Liver (tissue), 9 donors: ENCODE measurements around the gene RDM1. TPM values are rescaled to one million over a fixed set of nuclear protein-coding genes. Genes with fewer than 3 reads are reported as not detected.

Experiments
- DNase-seq: peaks from one replicate; pipeline ENCODE4 v3.0.0-alpha.2; 2017; ENCODE audit warnings: low spot score
- H3K27ac ChIP-seq, 2 donors: one replicate each; pipeline ENCODE4 v1.7.0; 2013; ENCODE audit warnings: inconsistent platforms in 2 of 2, low read length in 2 of 2, control low read depth in 1 of 2, low read depth in 1 of 2, mild to moderate bottlenecking in 1 of 2
- H3K27me3 ChIP-seq, 4 donors: one replicate each; pipeline versions ENCODE4 v1.6.1 to v1.7.0; 2013; ENCODE audit warnings: low read length in 3 of 4, inconsistent platforms in 1 of 4, mild to moderate bottlenecking in 1 of 4, moderate library complexity in 1 of 4; ENCODE audit not compliant: control insufficient read depth in 4 of 4, insufficient read depth in 4 of 4
- H3K36me3 ChIP-seq, 4 donors: one replicate each; pipeline versions ENCODE4 v1.6.1 to v1.7.0; 2013; ENCODE audit warnings: low read length in 3 of 4, mild to moderate bottlenecking in 3 of 4, low read depth in 1 of 4, moderate library complexity in 1 of 4; ENCODE audit not compliant: control insufficient read depth in 4 of 4, insufficient read depth in 3 of 4
- H3K4me1 ChIP-seq, 4 donors: one replicate each; pipeline versions ENCODE4 v1.6.1 to v1.7.0; 2013; ENCODE audit warnings: low read length in 3 of 4, mild to moderate bottlenecking in 3 of 4, moderate library complexity in 1 of 4; ENCODE audit not compliant: control insufficient read depth in 4 of 4, insufficient read depth in 4 of 4
- H3K4me3 ChIP-seq, 3 donors: one replicate each; pipeline versions ENCODE4 v1.6.1 to v1.7.0; 2013; ENCODE audit warnings: low read length in 3 of 3, control low read depth in 1 of 3, low read depth in 1 of 3, mild to moderate bottlenecking in 1 of 3
- H3K9ac ChIP-seq, 2 donors: one replicate each; pipeline ENCODE4 v1.7.0; 2013; ENCODE audit warnings: low read length in 2 of 2, mild to moderate bottlenecking in 2 of 2, moderate library complexity in 2 of 2, control low read depth in 1 of 2, low read depth in 1 of 2
- H3K9me3 ChIP-seq, 4 donors: one replicate each; pipeline versions ENCODE4 v1.6.1 to v1.7.0; 2013; ENCODE audit warnings: low read length in 3 of 4; ENCODE audit not compliant: control insufficient read depth in 4 of 4
- CTCF ChIP-seq: fragments of 150-350 bp; IDR thresholded peaks from 2 replicates; pipeline ENCODE4 v1.5.1; 2017; ENCODE audit warnings: improper control_type of control experiment, low read depth, low read length; ENCODE audit not compliant: missing input control
- EGR1 ChIP-seq, 2 donors: IDR thresholded peaks; 2 replicates each; pipeline ENCODE4 v1.6.1; 2016 to 2018; ENCODE audit warnings: antibody characterized with exemption in 2 of 2, low read depth in 2 of 2
- FOXA2 ChIP-seq: IDR thresholded peaks from 2 replicates; pipeline ENCODE4 v1.6.1; 2016; ENCODE audit warnings: antibody characterized with exemption
- GABPA ChIP-seq, 2 donors: IDR thresholded peaks in 1 of 2; conservative IDR thresholded peaks in 1 of 2; 2 replicates each; pipeline ENCODE4 v1.6.1; 2016; ENCODE audit warnings: antibody characterized with exemption in 2 of 2, mild to moderate bottlenecking in 1 of 2, moderate library complexity in 1 of 2
- HNF4A ChIP-seq, 2 donors: conservative IDR thresholded peaks; 2 replicates each; pipeline ENCODE4 v1.6.1; 2016; ENCODE audit warnings: antibody characterized with exemption in 2 of 2, mild to moderate bottlenecking in 2 of 2
- HNF4G ChIP-seq: IDR thresholded peaks from 2 replicates; pipeline ENCODE4 v1.6.1; 2016; ENCODE audit warnings: antibody characterized with exemption
- JUND ChIP-seq, 2 donors: IDR thresholded peaks; 2 replicates each; pipeline ENCODE4 v1.6.1; 2016; ENCODE audit warnings: antibody characterized with exemption in 2 of 2
- NR2F2 ChIP-seq: IDR thresholded peaks from 2 replicates; pipeline ENCODE4 v1.6.1; 2016; ENCODE audit warnings: antibody characterized with exemption
- RAD21 ChIP-seq, 2 donors: IDR thresholded peaks; 2 replicates each; pipeline ENCODE4 v1.6.1; 2016; ENCODE audit warnings: antibody characterized with exemption in 2 of 2, mild to moderate bottlenecking in 2 of 2
- RXRA ChIP-seq, 2 donors: IDR thresholded peaks; 2 replicates each; pipeline ENCODE4 v1.6.1; 2017 to 2018; ENCODE audit warnings: antibody characterized with exemption in 2 of 2, mild to moderate bottlenecking in 1 of 2
- TAF1 ChIP-seq: conservative IDR thresholded peaks from 2 replicates; pipeline ENCODE4 v1.6.1; 2016; ENCODE audit warnings: antibody characterized with exemption, mild to moderate bottlenecking
- WGBS: extraction: QIAGEN DNeasy Blood & Tissue Kit; methylation state at CpG from one replicate; pipeline ENCODE4 v1.1.7; 2013; 5-methylcytosine and 5-hydroxymethylcytosine counted together
- polyA plus RNA-seq, 2 donors: library from polyadenylated mRNA; stranded (reverse) in 1 of 2; unstranded in 1 of 2; fragments of 200-250 nt in 1 of 2; fragments of >200 nt in 1 of 2; fragmentation: Nextera tagmentation in 1 of 2; extraction: Ambion mirVana in 1 of 2; gene quantifications; one replicate each; pipeline versions ENCODE4 v1.2.1 to v1.2.3, GENCODE V29; 2013 to 2015
- total RNA-seq, 2 donors: library from RNA; depleted of rRNA; stranded (reverse); fragments of >200 nt; gene quantifications; one replicate each; pipeline ENCODE4 v1.2.3, GENCODE V29; 2014
- TF ChIP-seq, protein P1 (sequence below): IDR thresholded peaks from 2 replicates; pipeline ENCODE4 v1.6.1; 2016; ENCODE audit warnings: antibody characterized with exemption
- TF ChIP-seq, protein P2 (sequence below): IDR thresholded peaks from 2 replicates; pipeline ENCODE4 v1.6.1; 2016; ENCODE audit warnings: antibody characterized with exemption, mild to moderate bottlenecking
- TF ChIP-seq, protein P3 (sequence below): IDR thresholded peaks from 2 replicates; pipeline ENCODE4 v1.6.1; 2016; ENCODE audit warnings: antibody characterized with exemption
- donor health status: healthy.
- donor health status: healthy.
- donor health status: healthy.
- donor health status: healthy.
- donor health status: healthy.

RDM1 gene
- total and polyA plus RNA-seq, 4 donors, result 0.29 to 1.9 (median 0.42) TPM; not detected in 1

DNA sequence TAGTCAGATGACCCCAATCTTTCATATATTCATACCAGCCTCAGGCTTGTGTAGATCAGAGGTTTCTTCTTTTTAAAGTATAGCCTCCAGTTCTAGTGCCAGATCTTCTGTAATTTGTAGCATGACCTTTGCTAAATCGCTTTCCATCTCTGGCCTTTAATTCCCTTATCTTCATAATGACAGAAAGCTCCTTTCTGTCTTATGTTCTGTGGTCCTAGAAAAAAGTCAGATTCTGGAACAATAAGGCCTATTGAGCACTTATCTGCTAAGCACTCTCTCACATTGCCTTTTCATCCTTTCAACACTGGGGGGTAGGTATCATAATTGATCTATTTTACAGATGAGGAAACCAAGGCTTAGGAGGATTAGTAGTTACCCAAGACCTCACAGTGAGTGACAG is 41.5 kb upstream of the RDM1 start:
- Histone ChIP-seq H3K9ac (no peak overlapping the region), H3K27ac (peak overlapping the region; percentile 87 to 91)
- WGBS, result 88% methylated on average over 1 of the region's 1 CpG

DNA sequence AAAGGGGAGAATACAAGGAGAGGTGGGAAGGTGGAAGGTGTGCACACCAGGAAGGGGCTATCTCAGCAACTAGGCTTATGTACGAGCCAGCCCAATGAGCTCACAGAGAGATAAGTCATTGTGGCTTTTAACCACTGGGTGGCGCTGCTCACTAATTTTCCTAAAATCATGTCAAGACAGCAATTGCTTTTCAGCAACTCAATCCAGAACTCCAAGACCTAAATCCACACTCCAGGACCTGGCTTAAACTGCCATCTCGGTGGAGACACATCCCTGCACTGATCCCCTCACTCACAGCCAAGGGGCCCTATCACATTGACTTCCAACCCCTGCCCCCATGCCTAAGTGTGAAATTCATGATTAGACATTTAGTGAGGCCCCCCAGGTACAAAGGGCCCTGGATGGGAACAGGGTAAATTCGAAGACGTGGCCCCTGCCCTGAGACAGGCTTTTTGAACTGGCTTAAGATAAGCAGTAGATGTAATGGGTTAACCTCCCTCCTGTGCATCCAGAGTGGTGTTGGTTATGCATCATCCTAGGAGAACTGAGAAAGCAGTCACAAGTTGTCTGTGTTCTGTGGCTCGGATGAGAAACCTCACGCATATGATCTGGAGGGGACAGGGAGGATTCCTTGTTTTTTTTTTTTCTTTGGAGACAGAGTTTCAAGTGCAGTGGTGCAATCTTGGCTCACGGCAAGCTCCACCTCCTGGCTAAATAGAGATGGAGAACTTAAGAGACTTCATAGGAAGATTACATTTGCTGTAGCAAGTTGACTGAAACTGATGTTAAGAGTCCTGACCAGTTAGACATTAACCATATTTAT is 39.2 kb upstream of the RDM1 start:
- Histone ChIP-seq H3K4me3 (no peak overlapping the region), H3K27ac (peak overlapping the region; percentile 44 to 52), H3K27me3 (no peaks in the 10 kb centered on the region), H3K9me3 (no peaks in the 10 kb centered on the region), H3K36me3 (no peaks in the 10 kb centered on the region), H3K4me1 (peaks cover 6 to 50% (median 44%) of the 10 kb centered on the region in 4 donors), H3K9ac (no peak overlapping the region)
- DNase-seq, result peak; percentile 79
- WGBS, result 20% methylated on average over 8 of the region's 8 CpGs
- TF ChIP-seq CTCF (peak; percentile 95), HNF4A (conservative IDR thresholded peaks at IDR 0.05) (peak in 1 of 2 donors; percentile 21), TAF1 (no peak), HNF4G (no peak), RAD21 (IDR thresholded peaks at IDR 0.05) (peak; percentile 94 to 97), FOXA2 (no peak), RXRA (IDR thresholded peaks at IDR 0.05) (peak in 1 of 2 donors; percentile 21), GABPA (IDR thresholded peaks at IDR 0.05 in 1 of 2, conservative IDR thresholded peaks at IDR 0.05 in 1 of 2) (no peak)
- TF ChIP-seq, protein P1, sequence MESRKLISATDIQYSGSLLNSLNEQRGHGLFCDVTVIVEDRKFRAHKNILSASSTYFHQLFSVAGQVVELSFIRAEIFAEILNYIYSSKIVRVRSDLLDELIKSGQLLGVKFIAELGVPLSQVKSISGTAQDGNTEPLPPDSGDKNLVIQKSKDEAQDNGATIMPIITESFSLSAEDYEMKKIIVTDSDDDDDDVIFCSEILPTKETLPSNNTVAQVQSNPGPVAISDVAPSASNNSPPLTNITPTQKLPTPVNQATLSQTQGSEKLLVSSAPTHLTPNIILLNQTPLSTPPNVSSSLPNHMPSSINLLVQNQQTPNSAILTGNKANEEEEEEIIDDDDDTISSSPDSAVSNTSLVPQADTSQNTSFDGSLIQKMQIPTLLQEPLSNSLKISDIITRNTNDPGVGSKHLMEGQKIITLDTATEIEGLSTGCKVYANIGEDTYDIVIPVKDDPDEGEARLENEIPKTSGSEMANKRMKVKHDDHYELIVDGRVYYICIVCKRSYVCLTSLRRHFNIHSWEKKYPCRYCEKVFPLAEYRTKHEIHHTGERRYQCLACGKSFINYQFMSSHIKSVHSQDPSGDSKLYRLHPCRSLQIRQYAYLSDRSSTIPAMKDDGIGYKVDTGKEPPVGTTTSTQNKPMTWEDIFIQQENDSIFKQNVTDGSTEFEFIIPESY, result no peak

More for the DNA sequence above, 41.5 kb upstream of the RDM1 start:
- TF ChIP-seq HNF4G (no peak), FOXA2 (no peak), EGR1 (IDR thresholded peaks at IDR 0.05; ENCODE audit: low read depth in 2 of 2) (no peak), RAD21 (IDR thresholded peaks at IDR 0.05) (no peak), CTCF (no peak), JUND (IDR thresholded peaks at IDR 0.05) (no peak), NR2F2 (no peak)
- TF ChIP-seq, protein P2, sequence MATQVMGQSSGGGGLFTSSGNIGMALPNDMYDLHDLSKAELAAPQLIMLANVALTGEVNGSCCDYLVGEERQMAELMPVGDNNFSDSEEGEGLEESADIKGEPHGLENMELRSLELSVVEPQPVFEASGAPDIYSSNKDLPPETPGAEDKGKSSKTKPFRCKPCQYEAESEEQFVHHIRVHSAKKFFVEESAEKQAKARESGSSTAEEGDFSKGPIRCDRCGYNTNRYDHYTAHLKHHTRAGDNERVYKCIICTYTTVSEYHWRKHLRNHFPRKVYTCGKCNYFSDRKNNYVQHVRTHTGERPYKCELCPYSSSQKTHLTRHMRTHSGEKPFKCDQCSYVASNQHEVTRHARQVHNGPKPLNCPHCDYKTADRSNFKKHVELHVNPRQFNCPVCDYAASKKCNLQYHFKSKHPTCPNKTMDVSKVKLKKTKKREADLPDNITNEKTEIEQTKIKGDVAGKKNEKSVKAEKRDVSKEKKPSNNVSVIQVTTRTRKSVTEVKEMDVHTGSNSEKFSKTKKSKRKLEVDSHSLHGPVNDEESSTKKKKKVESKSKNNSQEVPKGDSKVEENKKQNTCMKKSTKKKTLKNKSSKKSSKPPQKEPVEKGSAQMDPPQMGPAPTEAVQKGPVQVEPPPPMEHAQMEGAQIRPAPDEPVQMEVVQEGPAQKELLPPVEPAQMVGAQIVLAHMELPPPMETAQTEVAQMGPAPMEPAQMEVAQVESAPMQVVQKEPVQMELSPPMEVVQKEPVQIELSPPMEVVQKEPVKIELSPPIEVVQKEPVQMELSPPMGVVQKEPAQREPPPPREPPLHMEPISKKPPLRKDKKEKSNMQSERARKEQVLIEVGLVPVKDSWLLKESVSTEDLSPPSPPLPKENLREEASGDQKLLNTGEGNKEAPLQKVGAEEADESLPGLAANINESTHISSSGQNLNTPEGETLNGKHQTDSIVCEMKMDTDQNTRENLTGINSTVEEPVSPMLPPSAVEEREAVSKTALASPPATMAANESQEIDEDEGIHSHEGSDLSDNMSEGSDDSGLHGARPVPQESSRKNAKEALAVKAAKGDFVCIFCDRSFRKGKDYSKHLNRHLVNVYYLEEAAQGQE, result no peak
- TF ChIP-seq, protein P3, sequence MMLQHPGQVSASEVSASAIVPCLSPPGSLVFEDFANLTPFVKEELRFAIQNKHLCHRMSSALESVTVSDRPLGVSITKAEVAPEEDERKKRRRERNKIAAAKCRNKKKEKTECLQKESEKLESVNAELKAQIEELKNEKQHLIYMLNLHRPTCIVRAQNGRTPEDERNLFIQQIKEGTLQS, result no peak
- Histone ChIP-seq H3K9me3 (no peaks in the 10 kb centered on the region), H3K4me1 (peaks cover 11 to 70% (median 61%) of the 10 kb centered on the region in 4 donors), H3K27me3 (no peaks in the 10 kb centered on the region), H3K36me3 (peaks cover 0 to 3% (median under 1%) of the 10 kb centered on the region in 4 donors), H3K4me3 (no peak overlapping the region)
- DNase-seq, result no peak
